Osteoblast (primary cell): ENCODE data around the gene GPC5. TPM values are rescaled to one million over a fixed set of nuclear protein-coding genes. Genes with fewer than 3 reads are reported as not detected.

Experiments
- DNase-seq: peaks from one replicate; pipeline ENCODE4 v3.0.0; 2011; ENCODE audit warnings: low spot score, mixed read lengths; ENCODE audit not compliant: insufficient read length; ENCODE audit errors: missing footprints
- H2AFZ ChIP-seq: 2 replicates; pipeline ENCODE4 v1.6.0; 2011; ENCODE audit warnings: mild to moderate bottlenecking, low read length
- H3K27ac ChIP-seq: 2 replicates; pipeline ENCODE4 v1.5.1; 2011; ENCODE audit warnings: mild to moderate bottlenecking, low read depth, low read length, moderate library complexity
- H3K27me3 ChIP-seq: 2 replicates; pipeline ENCODE4 v1.6.0; 2012; ENCODE audit warnings: mild to moderate bottlenecking, control low read depth, inconsistent platforms, low read length, moderate library complexity; ENCODE audit not compliant: insufficient read depth
- H3K36me3 ChIP-seq: 2 replicates; pipeline ENCODE4 v1.5.1; 2011; ENCODE audit warnings: mild to moderate bottlenecking, low read length, control low read depth, moderate library complexity; ENCODE audit not compliant: insufficient read depth
- H3K4me1 ChIP-seq: 2 replicates; pipeline ENCODE4 v1.5.1; 2011; ENCODE audit warnings: mild to moderate bottlenecking, low read length, control low read depth, moderate library complexity; ENCODE audit not compliant: insufficient read depth
- H3K4me2 ChIP-seq: 2 replicates; pipeline ENCODE4 v1.6.0; 2011; ENCODE audit warnings: mild to moderate bottlenecking, low read length; ENCODE audit not compliant: insufficient read depth
- H3K4me3 ChIP-seq: fragments of 200-600 bp; sonication (generic); 3 replicates; pipeline ENCODE4 v1.5.1; 2012; ENCODE audit warnings: mild to moderate bottlenecking, low read length, inconsistent platforms; ENCODE audit not compliant: insufficient read depth
- H3K79me2 ChIP-seq: 2 replicates; pipeline ENCODE4 v1.6.0; 2012; ENCODE audit warnings: mild to moderate bottlenecking, low read length, control low read depth, inconsistent platforms; ENCODE audit not compliant: insufficient read depth
- H3K9me3 ChIP-seq: 2 replicates; pipeline ENCODE4 v1.5.1; 2011; ENCODE audit warnings: low read depth, low read length, control low read depth
- H4K20me1 ChIP-seq: 2 replicates; pipeline ENCODE4 v1.6.0; 2012; ENCODE audit warnings: mild to moderate bottlenecking, low read length, control low read depth; ENCODE audit not compliant: insufficient read depth
- total RNA-seq: library from RNA; depleted of rRNA; stranded (reverse); fragments of >200 nt; gene quantifications from 2 replicates; pipeline ENCODE4 v1.2.3, GENCODE V29; 2012
- TF ChIP-seq, protein P1 (sequence below): IDR thresholded peaks from 2 replicates; pipeline ENCODE4 v1.5.1; 2011; ENCODE audit warnings: mild to moderate bottlenecking, low read depth, low read length, moderate library complexity; ENCODE audit errors: extremely low read depth

Gene GPC5
- total RNA-seq, 1 donor = 0.36 TPM

DNA sequence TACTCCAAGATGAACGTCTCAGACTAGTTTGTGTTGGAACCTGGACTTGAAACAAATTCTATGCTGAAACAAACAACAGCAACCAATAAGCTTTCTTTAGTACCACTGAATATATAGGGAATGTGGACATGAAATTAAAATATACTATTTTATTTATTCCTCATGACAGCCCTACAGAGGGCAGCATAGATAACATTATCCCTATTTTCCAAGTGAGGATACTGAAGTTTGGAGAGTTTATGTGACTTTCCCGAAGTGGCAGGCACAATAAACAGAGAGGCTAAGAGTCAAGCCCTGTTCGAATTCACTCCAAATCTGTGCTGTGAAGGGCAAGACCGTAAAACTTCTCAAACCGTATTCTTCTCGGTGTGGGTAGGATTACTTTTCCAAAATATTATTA, 1318.3 kb downstream of the GPC5 start:
- H3K9me3 ChIP-seq = no peaks in the 10 kb centered on the region
- H3K79me2 ChIP-seq = no peaks in the 10 kb centered on the region
- no peak overlapping the region for H3K27ac ChIP-seq
- H2AFZ ChIP-seq = peak overlapping the region; percentile 73
- no peaks in the 10 kb centered on the region for H3K4me1 ChIP-seq
- no peaks in the 10 kb centered on the region for H3K27me3 ChIP-seq
- H3K36me3 ChIP-seq = no peaks in the 10 kb centered on the region
- no peak for DNase-seq
- no peaks in the 10 kb centered on the region for H4K20me1 ChIP-seq
- peak overlapping the region; percentile 58 for H3K4me2 ChIP-seq
- no peak overlapping the region for H3K4me3 ChIP-seq
- TF ChIP-seq, protein P1, sequence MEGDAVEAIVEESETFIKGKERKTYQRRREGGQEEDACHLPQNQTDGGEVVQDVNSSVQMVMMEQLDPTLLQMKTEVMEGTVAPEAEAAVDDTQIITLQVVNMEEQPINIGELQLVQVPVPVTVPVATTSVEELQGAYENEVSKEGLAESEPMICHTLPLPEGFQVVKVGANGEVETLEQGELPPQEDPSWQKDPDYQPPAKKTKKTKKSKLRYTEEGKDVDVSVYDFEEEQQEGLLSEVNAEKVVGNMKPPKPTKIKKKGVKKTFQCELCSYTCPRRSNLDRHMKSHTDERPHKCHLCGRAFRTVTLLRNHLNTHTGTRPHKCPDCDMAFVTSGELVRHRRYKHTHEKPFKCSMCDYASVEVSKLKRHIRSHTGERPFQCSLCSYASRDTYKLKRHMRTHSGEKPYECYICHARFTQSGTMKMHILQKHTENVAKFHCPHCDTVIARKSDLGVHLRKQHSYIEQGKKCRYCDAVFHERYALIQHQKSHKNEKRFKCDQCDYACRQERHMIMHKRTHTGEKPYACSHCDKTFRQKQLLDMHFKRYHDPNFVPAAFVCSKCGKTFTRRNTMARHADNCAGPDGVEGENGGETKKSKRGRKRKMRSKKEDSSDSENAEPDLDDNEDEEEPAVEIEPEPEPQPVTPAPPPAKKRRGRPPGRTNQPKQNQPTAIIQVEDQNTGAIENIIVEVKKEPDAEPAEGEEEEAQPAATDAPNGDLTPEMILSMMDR = peak; percentile 56

DNA sequence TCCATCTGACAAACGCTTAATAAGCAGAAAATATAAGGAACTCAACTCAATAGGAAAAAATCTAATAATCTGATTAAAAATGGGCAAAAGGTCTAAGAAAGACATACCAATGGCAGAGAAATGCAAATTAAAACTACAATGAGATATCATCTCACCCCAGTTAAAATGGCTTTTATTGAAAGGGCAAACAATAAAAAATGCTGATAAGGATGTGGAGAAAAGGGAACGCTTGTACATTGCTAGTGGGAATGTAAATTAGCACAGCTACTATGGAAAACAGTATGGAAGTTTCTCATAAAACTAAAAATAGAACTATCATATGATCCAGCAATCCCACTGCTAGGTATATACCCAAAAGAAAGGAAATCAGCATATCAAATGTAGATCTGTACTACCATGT, 1319.4 kb downstream of the GPC5 start:
- TF ChIP-seq, protein P1 = no peak
- no peak for DNase-seq
- Histone ChIP-seq H3K4me2 (no peak overlapping the region), H3K27me3 (no peaks in the 10 kb centered on the region), H3K36me3 (no peaks in the 10 kb centered on the region), H3K4me3 (no peak overlapping the region), H3K79me2 (no peaks in the 10 kb centered on the region), H3K4me1 (no peaks in the 10 kb centered on the region), H2AFZ (no peak overlapping the region), H3K27ac (no peak overlapping the region), H4K20me1 (no peaks in the 10 kb centered on the region), H3K9me3 (no peaks in the 10 kb centered on the region)

DNA sequence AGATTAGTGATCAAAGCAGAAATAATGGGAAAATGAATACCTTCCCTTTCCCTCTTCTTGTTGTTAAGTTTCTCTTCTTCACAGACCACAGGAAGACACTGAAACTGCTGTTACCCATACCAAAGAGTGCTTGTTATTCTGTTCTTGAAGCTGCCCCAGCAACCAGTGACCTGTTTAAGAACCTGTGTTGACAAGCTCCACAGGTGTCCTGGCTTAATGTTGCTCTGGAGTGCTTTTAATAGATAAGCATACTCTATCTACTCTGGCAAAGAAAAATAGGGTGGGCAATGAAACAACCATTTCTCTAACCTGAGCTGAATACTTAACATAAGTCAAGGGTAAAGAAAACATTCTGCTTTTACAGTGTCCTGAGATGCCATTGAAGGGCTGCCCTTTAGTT, 1321.4 kb downstream of the GPC5 start:
- no peaks in the 10 kb centered on the region for H3K36me3 ChIP-seq
- TF ChIP-seq, protein P1 = no peak
- no peak for DNase-seq
- no peaks in the 10 kb centered on the region for H3K27me3 ChIP-seq
- no peaks in the 10 kb centered on the region for H3K9me3 ChIP-seq
- H3K4me1 ChIP-seq = no peaks in the 10 kb centered on the region
- H3K79me2 ChIP-seq = no peaks in the 10 kb centered on the region
- H3K4me3 ChIP-seq = no peak overlapping the region
- no peak overlapping the region for H2AFZ ChIP-seq
- no peaks in the 10 kb centered on the region for H4K20me1 ChIP-seq
- H3K4me2 ChIP-seq = no peak overlapping the region
- H3K27ac ChIP-seq = no peak overlapping the region

DNA sequence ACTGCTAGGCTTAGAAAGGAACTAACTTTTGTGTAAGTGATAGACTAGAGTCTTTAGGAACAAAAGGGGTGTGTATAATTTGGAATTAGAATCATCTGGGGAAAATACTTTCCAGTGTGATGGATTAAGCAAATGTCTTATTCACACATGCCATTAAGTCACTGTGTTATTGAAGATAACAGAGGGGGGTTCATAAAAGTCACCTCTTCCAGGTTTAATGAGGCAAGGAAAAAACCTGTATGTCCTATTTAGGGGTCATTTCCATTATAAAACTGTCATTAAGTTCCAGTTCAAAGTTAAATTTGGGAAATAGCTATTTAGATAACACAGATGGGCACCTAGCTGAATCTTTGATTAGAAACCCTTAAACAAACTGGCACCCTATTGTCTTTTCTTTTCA, 1323.2 kb downstream of the GPC5 start:
- no peak overlapping the region for H3K27ac ChIP-seq
- TF ChIP-seq, protein P1 = no peak
- no peak overlapping the region for H3K4me2 ChIP-seq
- DNase-seq = no peak
- H3K27me3 ChIP-seq = no peaks in the 10 kb centered on the region
- H3K9me3 ChIP-seq = no peaks in the 10 kb centered on the region
- H3K79me2 ChIP-seq = no peaks in the 10 kb centered on the region
- no peak overlapping the region for H2AFZ ChIP-seq
- no peaks in the 10 kb centered on the region for H3K4me1 ChIP-seq
- H3K36me3 ChIP-seq = no peaks in the 10 kb centered on the region
- no peak overlapping the region for H3K4me3 ChIP-seq
- H4K20me1 ChIP-seq = no peaks in the 10 kb centered on the region
